ENCODE results near the gene SIVA1. TPM values are rescaled to one million over a fixed set of nuclear protein-coding genes. Genes with fewer than 3 reads are reported as not detected.

SIVA1 gene
- polyA plus RNA-seq, 3 donors: 102 to 193 (median 156) TPM

- TF ChIP-seq, protein P1, sequence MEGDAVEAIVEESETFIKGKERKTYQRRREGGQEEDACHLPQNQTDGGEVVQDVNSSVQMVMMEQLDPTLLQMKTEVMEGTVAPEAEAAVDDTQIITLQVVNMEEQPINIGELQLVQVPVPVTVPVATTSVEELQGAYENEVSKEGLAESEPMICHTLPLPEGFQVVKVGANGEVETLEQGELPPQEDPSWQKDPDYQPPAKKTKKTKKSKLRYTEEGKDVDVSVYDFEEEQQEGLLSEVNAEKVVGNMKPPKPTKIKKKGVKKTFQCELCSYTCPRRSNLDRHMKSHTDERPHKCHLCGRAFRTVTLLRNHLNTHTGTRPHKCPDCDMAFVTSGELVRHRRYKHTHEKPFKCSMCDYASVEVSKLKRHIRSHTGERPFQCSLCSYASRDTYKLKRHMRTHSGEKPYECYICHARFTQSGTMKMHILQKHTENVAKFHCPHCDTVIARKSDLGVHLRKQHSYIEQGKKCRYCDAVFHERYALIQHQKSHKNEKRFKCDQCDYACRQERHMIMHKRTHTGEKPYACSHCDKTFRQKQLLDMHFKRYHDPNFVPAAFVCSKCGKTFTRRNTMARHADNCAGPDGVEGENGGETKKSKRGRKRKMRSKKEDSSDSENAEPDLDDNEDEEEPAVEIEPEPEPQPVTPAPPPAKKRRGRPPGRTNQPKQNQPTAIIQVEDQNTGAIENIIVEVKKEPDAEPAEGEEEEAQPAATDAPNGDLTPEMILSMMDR (IDR thresholded peaks at IDR 0.05): no peak
- 92% methylated on average over 32 of the region's 34 CpGs for WGBS (ENCODE audit: insufficient coverage)
- Histone ChIP-seq H3K36me3 (replicated peaks in 1 of 2; ENCODE audit: control insufficient read depth in 1 of 2, insufficient read depth in 2 of 2, low read length in 2 of 2) (peaks cover 54 to 70% of the 10 kb centered on the region in 2 donors), H3K9me3 (replicated peaks in 1 of 2; ENCODE audit: control insufficient read depth in 1 of 2, insufficient read depth in 1 of 2, low read length in 2 of 2) (peaks cover 7 to 11% of the 10 kb centered on the region in 2 donors), H3K27me3 (ENCODE audit: control insufficient read depth in 2 of 2, insufficient read depth in 2 of 2, low read length in 2 of 2) (no peaks in the 10 kb centered on the region), H3K27ac (ENCODE audit: low read depth in 1 of 2, low read length in 2 of 2) (no peak overlapping the region), H3K4me3 (replicated peaks in 1 of 3; ENCODE audit: low read depth in 2 of 3, low read length in 3 of 3) (no peak overlapping the region), H3K4me2 (replicated peaks; ENCODE audit: extremely low read depth, low read length, poor library complexity, severe bottlenecking) (no peak overlapping the region), H3K4me1 (ENCODE audit: control insufficient read depth in 1 of 2, insufficient read depth in 2 of 2, low read length in 2 of 2) (peaks cover 0 to 9% of the 10 kb centered on the region in 2 donors), H3K79me2 (ENCODE audit: insufficient read depth, low read length) (no peaks in the 10 kb centered on the region), H2AFZ (ENCODE audit: insufficient read depth, low read depth, low read length, poor library complexity, severe bottlenecking) (no peak overlapping the region), H4K20me1 (ENCODE audit: insufficient read depth, low read length) (peaks cover 69% of the 10 kb centered on the region), H3K9ac (ENCODE audit: insufficient read depth, low read length, poor library complexity, severe bottlenecking) (no peak overlapping the region)
- no peak for DNase-seq
- H3K9me3 Mint-ChIP-seq: peaks cover 2 to 27% (median 12%) of the 10 kb centered on the region in 7 donors
- peaks cover 6% of the 10 kb centered on the region for H3K4me1 Mint-ChIP-seq
- H3K4me3 Mint-ChIP-seq: no peak overlapping the region
- H3K27me3 Mint-ChIP-seq (ENCODE audit: low read depth in 3 of 3): no peaks in the 10 kb centered on the region
- H3K27ac Mint-ChIP-seq: no peak overlapping the region
- intact Hi-C loops (cut with micrococcal nuclease): no loop called here
- peaks cover 39 to 71% of the 10 kb centered on the region in 2 donors for H3K36me3 Mint-ChIP-seq
Observed at GRCh38 chr14:104771918-104772706, 19.2 kb downstream of the SIVA1 start.

DNA sequence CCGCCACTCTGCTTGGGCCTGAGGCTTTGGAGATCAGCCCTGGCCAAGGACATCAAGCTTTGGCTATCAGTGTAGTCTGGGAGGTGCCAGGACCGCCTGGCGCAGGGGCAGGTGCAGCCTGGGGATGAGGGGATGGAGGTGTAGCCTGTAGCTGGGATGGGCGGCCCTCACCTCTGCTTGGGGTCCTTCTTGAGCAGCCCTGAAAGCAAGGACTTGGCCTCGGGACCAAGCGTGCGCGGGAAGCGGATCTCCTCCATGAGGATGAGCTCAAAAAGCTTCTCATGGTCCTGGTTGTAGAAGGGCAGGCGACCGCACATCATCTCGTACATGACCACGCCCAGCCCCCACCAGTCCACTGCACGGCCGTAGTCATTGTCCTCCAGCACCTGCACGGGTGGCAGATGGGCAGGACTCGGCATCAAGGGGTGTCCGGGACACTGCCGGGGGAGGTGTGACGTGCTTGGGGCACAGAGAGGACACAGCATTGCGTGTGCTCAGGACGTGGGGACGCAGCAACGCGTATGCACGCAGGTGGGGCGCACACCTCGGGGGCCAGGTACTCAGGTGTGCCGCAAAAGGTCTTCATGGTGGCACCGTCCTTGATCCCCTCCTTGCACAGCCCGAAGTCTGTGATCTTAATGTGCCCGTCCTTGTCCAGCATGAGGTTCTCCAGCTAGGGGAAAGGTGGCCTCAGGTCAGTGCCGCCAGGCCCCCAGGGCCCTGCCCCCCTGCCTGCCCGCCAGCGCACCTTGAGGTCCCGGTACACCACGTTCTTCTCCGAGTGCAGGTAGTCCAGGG is 20.0 kb downstream of the SIVA1 start:
- DNase-seq: no peak
- H3K27ac Mint-ChIP-seq: no peak overlapping the region
- peaks cover 57 to 78% of the 10 kb centered on the region in 2 donors for H3K36me3 ChIP-seq (replicated peaks in 1 of 2; ENCODE audit: control insufficient read depth in 1 of 2, insufficient read depth in 2 of 2, low read length in 2 of 2)

More for the DNA sequence above, 20.0 kb downstream of the SIVA1 start:
- Histone ChIP-seq H3K9me3 (replicated peaks in 1 of 2; ENCODE audit: control insufficient read depth in 1 of 2, insufficient read depth in 1 of 2, low read length in 2 of 2) (peaks cover 7 to 11% of the 10 kb centered on the region in 2 donors), H2AFZ (ENCODE audit: insufficient read depth, low read depth, low read length, poor library complexity, severe bottlenecking) (no peak overlapping the region), H3K4me3 (replicated peaks in 1 of 3; ENCODE audit: low read depth in 2 of 3, low read length in 3 of 3) (no peak overlapping the region), H3K4me1 (ENCODE audit: control insufficient read depth in 1 of 2, insufficient read depth in 2 of 2, low read length in 2 of 2) (peaks cover 0 to 9% of the 10 kb centered on the region in 2 donors), H3K27me3 (ENCODE audit: control insufficient read depth in 2 of 2, insufficient read depth in 2 of 2, low read length in 2 of 2) (no peaks in the 10 kb centered on the region), H3K4me2 (replicated peaks; ENCODE audit: extremely low read depth, low read length, poor library complexity, severe bottlenecking) (no peak overlapping the region), H4K20me1 (ENCODE audit: insufficient read depth, low read length) (peaks cover 77% of the 10 kb centered on the region), H3K79me2 (ENCODE audit: insufficient read depth, low read length) (no peaks in the 10 kb centered on the region), H3K9ac (ENCODE audit: insufficient read depth, low read length, poor library complexity, severe bottlenecking) (no peak overlapping the region), H3K27ac (ENCODE audit: low read depth in 1 of 2, low read length in 2 of 2) (no peak overlapping the region)
- Mint-ChIP-seq H3K4me1 (peaks cover 6% of the 10 kb centered on the region), H3K36me3 (peaks cover 41 to 75% of the 10 kb centered on the region in 2 donors), H3K9me3 (peaks cover 2 to 27% (median 12%) of the 10 kb centered on the region in 7 donors), H3K27me3 (ENCODE audit: low read depth in 3 of 3) (no peaks in the 10 kb centered on the region), H3K4me3 (no peak overlapping the region)
- intact Hi-C loops (cut with micrococcal nuclease): no loop called here
- TF ChIP-seq, protein P1 (IDR thresholded peaks at IDR 0.05): no peak
- 98% methylated on average over 37 of the region's 38 CpGs for WGBS (ENCODE audit: insufficient coverage)

Measured in CD14-positive monocyte (primary cell).